Measurements from ENCODE around the gene DNAAF8. TPM values are rescaled to one million over a fixed set of nuclear protein-coding genes. Genes with fewer than 3 reads are reported as not detected.

Gene DNAAF8
- total and polyA plus RNA-seq, 4 donors: 0.24 to 0.49 TPM; not detected in 2

- peaks cover 0 to 2% of the 10 kb centered on the region in 2 donors for H3K36me3 ChIP-seq (ENCODE audit: control insufficient read depth in 1 of 2, insufficient read depth in 2 of 2, low read length in 1 of 2)
- intact Hi-C loops (cut with DNase I): no loop called here
- H3K4me3 ChIP-seq (ENCODE audit: low read length in 2 of 2): peak overlapping the region in 1 of 2 donors; percentile 94
- H3K9me3 ChIP-seq (ENCODE audit: control insufficient read depth, low read length): no peaks in the 10 kb centered on the region
- WGBS, 2 donors: 78 to 81% methylated on average over 26 of the region's 26 CpGs
- no peaks in the 10 kb centered on the region for H3K27me3 ChIP-seq (ENCODE audit: control insufficient read depth in 1 of 2, insufficient read depth in 2 of 2, low read length in 1 of 2)
- no peak for ATAC-seq (ENCODE audit: low FRiP score)
- no peak for DNase-seq
- H3K27ac ChIP-seq (ENCODE audit: low read depth in 1 of 2, low read length in 2 of 2): no peak overlapping the region
- H3K4me1 ChIP-seq (ENCODE audit: control insufficient read depth in 1 of 2, insufficient read depth in 2 of 2, low read length in 2 of 2): no peaks in the 10 kb centered on the region
Observed at GRCh38 chr16:4765511-4766474, 31.5 kb downstream of the DNAAF8 start.

GRCh38 chr16:4766875-4767628, 32.7 kb downstream of the DNAAF8 start, which contains the start of gene ZNF500:
ZNF500 (minus strand) TSS chr16:4767162; CDS start chr16:4765978, 1,184 bp downstream.
- Histone ChIP-seq H3K4me3 (ENCODE audit: low read length in 2 of 2) (peak within 1 kb of the TSS; percentile 77 to 94), H3K4me1 (ENCODE audit: control insufficient read depth in 1 of 2, insufficient read depth in 2 of 2, low read length in 2 of 2) (no peaks in the 10 kb centered on the region), H3K27me3 (ENCODE audit: control insufficient read depth in 1 of 2, insufficient read depth in 2 of 2, low read length in 1 of 2) (no peaks in the 10 kb centered on the region), H3K36me3 (ENCODE audit: control insufficient read depth in 1 of 2, insufficient read depth in 2 of 2, low read length in 1 of 2) (no peaks in the 10 kb centered on the region), H3K9me3 (ENCODE audit: control insufficient read depth, low read length) (no peaks in the 10 kb centered on the region), H3K27ac (ENCODE audit: low read depth in 1 of 2, low read length in 2 of 2) (peak within 1 kb of the TSS in 1 of 2 donors; percentile 73)
- 3 to 4% methylated on average over 72 of the region's 72 CpGs for WGBS, 2 donors
- DNase-seq: peak; percentile 99 to 100
- intact Hi-C loops (cut with DNase I): loop anchor here in 1 of 2 donors (1.0 kb wide), 1 partner anchor 74 kb away; the partner anchor contains the start of gene NUDT16L1
- ATAC-seq (ENCODE audit: low FRiP score): peak; percentile 95

- no peaks in the 10 kb centered on the region for H3K4me1 ChIP-seq (ENCODE audit: control insufficient read depth in 1 of 2, insufficient read depth in 2 of 2, low read length in 2 of 2)
- WGBS, 2 donors: 33 to 47% methylated on average over 17 of the region's 17 CpGs
- H3K27me3 ChIP-seq (ENCODE audit: control insufficient read depth in 1 of 2, insufficient read depth in 2 of 2, low read length in 1 of 2): no peaks in the 10 kb centered on the region
- intact Hi-C loops (cut with DNase I): loop anchor here in 1 of 2 donors (1.0 to 2.0 kb wide), 3 partner anchors 35 to 189 kb away; partner anchors contain the start of genes NUDT16L1 and ROGDI
- no peaks in the 10 kb centered on the region for H3K36me3 ChIP-seq (ENCODE audit: control insufficient read depth in 1 of 2, insufficient read depth in 2 of 2, low read length in 1 of 2)
- H3K9me3 ChIP-seq (ENCODE audit: control insufficient read depth, low read length): no peaks in the 10 kb centered on the region
- ATAC-seq (ENCODE audit: low FRiP score): peak; percentile 5
- DNase-seq: peak in 1 of 2 donors; percentile 68
- H3K27ac ChIP-seq (ENCODE audit: low read depth in 1 of 2, low read length in 2 of 2): peak overlapping the region in 1 of 2 donors; percentile 68
- peak overlapping the region; percentile 12 to 38 for H3K4me3 ChIP-seq (ENCODE audit: low read length in 2 of 2)
Observed at GRCh38 chr16:4767872-4768548, 33.7 kb downstream of the DNAAF8 start.

- DNase-seq (peak; percentile 98), ATAC-seq (ENCODE audit: low FRiP score) (peak; percentile 96)
- H3K36me3 ChIP-seq (ENCODE audit: control insufficient read depth in 1 of 2, insufficient read depth in 2 of 2, low read length in 1 of 2): no peaks in the 10 kb centered on the region
- 3 to 4% methylated on average over 48 of the region's 48 CpGs for WGBS, 2 donors
- no peaks in the 10 kb centered on the region for H3K27me3 ChIP-seq (ENCODE audit: control insufficient read depth in 1 of 2, insufficient read depth in 2 of 2, low read length in 1 of 2)
- no peaks in the 10 kb centered on the region for H3K4me1 ChIP-seq (ENCODE audit: control insufficient read depth in 1 of 2, insufficient read depth in 2 of 2, low read length in 2 of 2)
- H3K27ac ChIP-seq (ENCODE audit: low read depth in 1 of 2, low read length in 2 of 2): peak overlapping the region in 1 of 2 donors; percentile 68
- intact Hi-C loops (cut with DNase I): loop anchor here in 1 of 2 donors (2.0 kb wide), 2 partner anchors 34 to 188 kb away; partner anchors contain the start of gene ROGDI
- no peaks in the 10 kb centered on the region for H3K9me3 ChIP-seq (ENCODE audit: control insufficient read depth, low read length)
- H3K4me3 ChIP-seq (ENCODE audit: low read length in 2 of 2): peak overlapping the region; percentile 56 to 73
Observed at GRCh38 chr16:4768549-4769305, 34.4 kb downstream of the DNAAF8 start.

GRCh38 chr16:4769306-4769638, 34.9 kb downstream of the DNAAF8 start:
- 63 to 65% methylated on average over 7 of the region's 7 CpGs for WGBS, 2 donors
- intact Hi-C loops (cut with DNase I): loop anchor here in 1 of 2 donors (2.0 kb wide), 2 partner anchors 34 to 188 kb away; partner anchors contain the start of gene ROGDI
- H3K36me3 ChIP-seq (ENCODE audit: control insufficient read depth in 1 of 2, insufficient read depth in 2 of 2, low read length in 1 of 2): no peaks in the 10 kb centered on the region
- no peaks in the 10 kb centered on the region for H3K27me3 ChIP-seq (ENCODE audit: control insufficient read depth in 1 of 2, insufficient read depth in 2 of 2, low read length in 1 of 2)
- no peaks in the 10 kb centered on the region for H3K9me3 ChIP-seq (ENCODE audit: control insufficient read depth, low read length)
- no peak for DNase-seq
- no peak for ATAC-seq (ENCODE audit: low FRiP score)
- no peaks in the 10 kb centered on the region for H3K4me1 ChIP-seq (ENCODE audit: control insufficient read depth in 1 of 2, insufficient read depth in 2 of 2, low read length in 2 of 2)
- no peak overlapping the region for H3K4me3 ChIP-seq (ENCODE audit: low read length in 2 of 2)
- no peak overlapping the region for H3K27ac ChIP-seq (ENCODE audit: low read depth in 1 of 2, low read length in 2 of 2)

- WGBS, 2 donors: 57 to 68% methylated on average over 3 of the region's 3 CpGs
- no peak for DNase-seq
- no peaks in the 10 kb centered on the region for H3K27me3 ChIP-seq (ENCODE audit: control insufficient read depth in 1 of 2, insufficient read depth in 2 of 2, low read length in 1 of 2)
- intact Hi-C loops (cut with DNase I): no loop called here
- H3K4me1 ChIP-seq (ENCODE audit: control insufficient read depth in 1 of 2, insufficient read depth in 2 of 2, low read length in 2 of 2): no peaks in the 10 kb centered on the region
- H3K27ac ChIP-seq (ENCODE audit: low read depth in 1 of 2, low read length in 2 of 2): no peak overlapping the region
- no peaks in the 10 kb centered on the region for H3K9me3 ChIP-seq (ENCODE audit: control insufficient read depth, low read length)
- no peaks in the 10 kb centered on the region for H3K36me3 ChIP-seq (ENCODE audit: control insufficient read depth in 1 of 2, insufficient read depth in 2 of 2, low read length in 1 of 2)
- no peak overlapping the region for H3K4me3 ChIP-seq (ENCODE audit: low read length in 2 of 2)
- ATAC-seq (ENCODE audit: low FRiP score): no peak
Observed at GRCh38 chr16:4771646-4772045, 37.3 kb downstream of the DNAAF8 start.

GRCh38 chr16:4772351-4772750, 38.0 kb downstream of the DNAAF8 start:
- 86 to 88% methylated on average over 5 of the region's 5 CpGs for WGBS, 2 donors
- ATAC-seq (ENCODE audit: low FRiP score): no peak
- intact Hi-C loops (cut with DNase I): no loop called here

More at GRCh38 chr16:4772351-4772750, 38.0 kb downstream of the DNAAF8 start:
- no peaks in the 10 kb centered on the region for H3K27me3 ChIP-seq (ENCODE audit: control insufficient read depth in 1 of 2, insufficient read depth in 2 of 2, low read length in 1 of 2)
- H3K4me1 ChIP-seq (ENCODE audit: control insufficient read depth in 1 of 2, insufficient read depth in 2 of 2, low read length in 2 of 2): no peaks in the 10 kb centered on the region
- H3K4me3 ChIP-seq (ENCODE audit: low read length in 2 of 2): no peak overlapping the region
- no peaks in the 10 kb centered on the region for H3K9me3 ChIP-seq (ENCODE audit: control insufficient read depth, low read length)
- no peaks in the 10 kb centered on the region for H3K36me3 ChIP-seq (ENCODE audit: control insufficient read depth in 1 of 2, insufficient read depth in 2 of 2, low read length in 1 of 2)
- H3K27ac ChIP-seq (ENCODE audit: low read depth in 1 of 2, low read length in 2 of 2): no peak overlapping the region
- DNase-seq: no peak
